GM19463 (cell line): ENCODE results near the gene SCAPER.

ENCODE experiments used
- ATAC-seq: cut with Tn5 transposase; IDR thresholded peaks from one replicate; pipeline ENCODE4 v1.9.1; 2021; ENCODE audit warnings: mild to moderate bottlenecking, moderate library complexity; ENCODE audit not compliant: unreplicated experiment

Gene SCAPER

DNA sequence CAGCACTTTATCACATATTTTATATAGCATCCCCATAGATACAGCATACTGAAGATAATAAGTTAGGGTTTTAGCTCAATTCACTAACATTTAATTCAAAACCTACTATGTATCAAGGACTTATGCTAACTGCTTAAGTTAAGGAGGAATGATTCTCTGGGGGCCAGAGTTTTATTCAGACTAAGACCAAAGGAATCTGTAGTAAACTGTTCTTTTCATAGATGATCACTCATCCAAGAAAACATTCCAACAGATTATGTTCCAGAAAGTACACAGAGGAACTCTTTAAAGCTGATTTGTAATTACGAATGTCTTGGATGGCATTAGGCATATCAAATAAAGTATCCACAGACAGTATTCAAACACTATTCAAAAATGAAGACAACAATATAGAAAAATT lies 226.4 kb downstream of the SCAPER start:
- no peak for ATAC-seq

DNA sequence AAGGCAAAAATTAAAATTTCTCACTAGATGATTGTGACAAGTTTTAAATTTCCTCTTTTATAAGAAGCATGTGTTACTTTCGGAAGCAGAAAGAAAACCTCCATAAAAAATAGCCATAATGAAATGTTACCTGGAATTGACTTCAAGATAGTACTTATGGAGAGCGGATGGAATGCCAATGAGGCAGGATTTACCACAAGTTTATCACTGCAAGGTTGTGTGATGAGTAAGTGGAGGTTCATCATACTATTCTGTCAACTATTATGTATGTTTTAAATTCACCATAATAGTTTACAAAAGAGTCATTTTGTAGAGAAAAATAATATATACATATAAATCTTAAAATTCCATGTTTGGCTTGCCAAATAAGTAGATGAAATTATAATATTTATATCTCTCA lies 230.3 kb downstream of the SCAPER start:
- ATAC-seq, result no peak

DNA sequence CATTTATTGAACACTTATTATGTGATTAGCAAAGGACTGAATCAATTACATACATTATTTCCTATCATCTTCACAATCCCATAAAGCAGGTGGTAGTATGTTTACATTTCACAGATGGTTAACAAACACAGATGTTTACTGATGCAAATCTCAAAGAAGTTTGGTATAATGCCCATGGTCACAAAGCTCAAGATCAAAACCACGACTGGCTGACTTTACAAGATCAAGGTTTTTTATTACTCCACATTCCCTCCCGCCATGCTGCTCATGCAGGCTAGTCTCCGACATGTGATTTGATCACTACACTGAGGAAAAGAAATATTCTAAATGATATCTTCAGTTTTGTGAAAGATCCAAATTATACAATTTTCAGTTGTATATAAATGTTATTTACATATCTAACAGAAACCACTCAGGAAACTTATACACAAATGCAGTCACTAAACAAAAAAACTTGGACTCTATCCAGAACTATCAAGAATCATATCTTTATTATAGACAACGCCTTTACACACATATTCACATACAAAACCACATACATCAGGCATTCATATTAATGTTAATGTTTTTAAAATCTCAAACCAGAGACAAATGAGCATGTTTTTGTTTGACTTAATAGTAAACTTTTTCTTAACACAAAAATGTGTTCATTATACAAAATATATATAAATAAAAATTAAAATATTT lies 235.5 kb downstream of the SCAPER start:
- ATAC-seq, result no peak

DNA sequence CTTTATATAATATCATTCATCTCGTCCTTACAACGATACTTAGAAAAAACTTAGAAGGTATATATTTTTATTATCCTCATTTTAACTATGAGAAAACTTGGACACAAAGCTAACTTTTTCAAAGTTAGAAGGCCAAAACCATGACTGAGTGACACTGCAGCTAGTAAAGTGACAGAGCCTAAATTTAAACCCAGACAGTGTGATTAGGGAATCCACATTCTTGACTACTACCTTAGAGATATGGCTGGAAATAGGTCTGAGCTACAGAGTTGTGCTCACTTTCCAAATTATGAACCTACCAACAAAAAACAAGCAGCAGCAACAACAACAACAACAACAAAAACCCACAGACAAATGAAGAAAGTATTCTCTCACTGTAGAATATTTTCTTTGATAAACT lies 236.2 kb downstream of the SCAPER start:
- ATAC-seq, result no peak

DNA sequence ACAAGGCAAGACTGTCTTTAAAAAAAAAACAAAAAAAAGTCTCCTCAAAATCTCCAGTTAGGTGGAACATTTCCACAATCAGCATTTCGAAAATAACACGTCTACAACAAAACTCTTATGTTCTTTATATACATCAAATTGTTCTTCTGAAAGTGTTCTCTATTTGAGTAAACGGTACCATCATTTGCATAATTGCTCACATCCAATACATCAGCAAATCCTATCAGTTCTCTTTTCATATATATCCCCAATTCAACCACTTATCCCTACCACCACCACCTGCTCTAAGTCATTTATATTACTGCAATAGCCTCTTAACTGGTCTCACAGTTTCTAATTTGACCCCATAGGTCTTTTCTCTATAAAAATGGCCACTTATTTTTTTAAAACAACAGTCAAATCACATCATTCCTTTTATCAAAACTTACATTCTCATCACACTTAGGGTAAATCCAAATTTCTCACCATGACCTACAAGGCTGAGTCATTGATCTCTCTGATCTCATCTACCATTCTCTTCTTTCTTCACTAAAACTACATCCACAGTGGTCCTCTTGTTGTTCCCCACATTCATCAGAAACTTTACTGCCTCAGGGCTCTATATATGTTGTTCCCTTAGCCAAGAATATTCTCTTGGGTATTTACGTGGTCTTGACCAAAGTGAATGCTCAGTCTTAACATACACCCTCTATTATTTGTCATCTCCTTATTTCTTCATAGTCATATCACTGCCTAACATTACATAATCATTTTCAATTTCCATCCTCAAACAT lies 237.0 kb downstream of the SCAPER start:
- ATAC-seq, result no peak

DNA sequence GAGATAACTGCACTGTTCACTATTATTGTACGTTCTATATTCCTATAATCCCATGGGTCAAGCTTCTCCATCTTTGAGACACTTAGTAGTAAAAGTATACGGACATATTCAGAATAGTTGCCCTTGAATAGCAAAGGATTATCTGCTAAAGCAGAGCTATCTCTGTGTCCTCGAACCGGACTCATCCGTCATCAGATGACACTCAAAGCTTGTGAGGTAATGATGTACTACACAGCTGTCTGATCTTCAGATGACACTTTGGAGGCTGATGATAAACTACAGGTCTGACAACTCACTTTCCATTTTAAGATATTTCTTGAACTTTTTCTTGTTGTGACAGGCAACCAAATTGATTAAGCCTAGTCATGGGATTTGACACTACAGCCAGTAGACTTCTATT lies 240.2 kb downstream of the SCAPER start:
- ATAC-seq, result no peak

DNA sequence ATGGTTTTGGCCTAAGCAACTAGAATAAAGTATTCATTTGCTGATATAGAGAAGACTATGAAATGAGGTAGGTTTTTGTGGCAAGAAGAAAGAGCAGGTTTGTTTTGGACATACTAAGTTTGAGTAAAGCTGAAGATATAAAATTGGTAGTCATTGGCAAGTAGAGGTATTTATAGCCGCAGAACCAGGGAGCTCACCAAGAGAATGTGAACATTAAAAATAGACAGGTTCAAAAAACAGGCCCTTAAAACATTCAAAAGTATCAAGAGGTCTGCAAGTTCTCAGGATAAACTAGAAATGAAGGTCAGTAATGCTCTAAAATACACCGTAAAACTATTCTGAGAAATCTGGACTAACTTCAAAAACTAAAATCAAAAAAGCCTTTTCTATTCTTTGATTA lies 240.7 kb downstream of the SCAPER start:
- no peak for ATAC-seq

DNA sequence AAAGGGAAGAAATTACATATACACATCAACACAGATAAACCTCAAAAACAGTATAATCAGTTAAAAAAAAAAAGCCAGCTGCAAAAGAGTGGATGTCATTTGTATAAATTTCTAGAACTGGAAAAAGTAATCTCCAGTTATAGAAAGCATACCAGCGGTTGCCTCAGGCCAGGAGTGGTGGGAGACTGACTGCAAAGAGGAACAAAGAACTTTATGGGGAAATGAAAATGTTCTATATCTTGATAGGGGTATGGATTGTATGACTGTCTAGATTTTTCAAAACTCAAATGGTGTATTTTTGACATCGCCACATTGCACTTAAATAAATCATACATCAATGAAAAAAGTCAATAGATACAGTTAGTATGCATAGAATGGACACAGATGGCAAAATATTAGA lies 241.6 kb downstream of the SCAPER start:
- no peak for ATAC-seq

DNA sequence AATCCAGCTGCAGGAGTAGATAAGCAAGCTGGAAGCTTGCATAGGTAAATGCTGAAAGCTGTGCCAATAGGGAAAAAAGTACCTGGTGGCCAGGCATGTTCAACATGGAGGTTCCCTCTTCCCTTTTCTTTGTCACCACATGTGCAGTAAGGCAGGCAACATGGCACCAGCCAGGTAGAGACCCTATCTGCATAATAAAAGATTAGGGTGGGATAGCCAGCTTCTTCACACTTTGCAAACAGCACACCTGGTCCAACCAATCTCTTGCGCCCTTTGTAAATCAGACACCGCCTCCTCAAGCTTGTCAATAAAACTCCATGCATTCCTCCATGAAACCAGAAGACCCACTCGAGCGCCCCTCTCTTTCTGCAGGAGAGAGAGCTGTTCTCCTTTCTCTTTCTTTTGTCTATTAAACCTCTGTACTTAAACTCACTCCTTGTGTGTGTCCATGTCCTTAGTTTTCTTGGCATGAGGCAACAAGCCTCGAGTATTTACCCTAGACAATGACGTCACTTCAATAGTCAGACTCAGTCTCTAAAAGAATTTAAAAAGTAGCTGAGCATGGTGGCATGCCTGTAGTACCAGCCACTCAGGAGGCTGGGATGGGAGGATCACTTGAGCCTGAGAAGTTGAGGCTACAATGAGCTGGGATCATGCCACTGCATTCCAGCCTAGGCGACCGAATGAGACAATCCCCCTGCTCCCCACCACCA lies 256.3 kb downstream of the SCAPER start:
- no peak for ATAC-seq

DNA sequence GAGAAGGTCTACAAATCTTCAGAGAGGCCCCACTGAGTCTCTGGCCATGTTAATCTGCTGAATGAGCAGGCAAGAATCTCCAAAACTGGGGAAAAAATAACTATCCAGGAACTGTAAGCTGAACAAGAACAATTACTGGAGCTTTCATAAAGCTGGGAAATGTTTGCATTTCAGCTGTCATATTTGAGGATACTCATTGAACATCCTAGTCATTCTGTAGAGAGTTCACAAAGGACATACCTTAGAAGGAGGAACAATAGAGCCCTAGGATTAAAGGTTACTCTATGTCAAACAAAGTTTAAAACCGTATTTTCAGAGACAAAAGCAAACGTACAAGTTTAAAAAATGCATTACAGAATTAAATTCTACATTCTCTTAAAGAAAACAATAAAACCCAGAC lies 257.5 kb downstream of the SCAPER start:
- ATAC-seq, result no peak

DNA sequence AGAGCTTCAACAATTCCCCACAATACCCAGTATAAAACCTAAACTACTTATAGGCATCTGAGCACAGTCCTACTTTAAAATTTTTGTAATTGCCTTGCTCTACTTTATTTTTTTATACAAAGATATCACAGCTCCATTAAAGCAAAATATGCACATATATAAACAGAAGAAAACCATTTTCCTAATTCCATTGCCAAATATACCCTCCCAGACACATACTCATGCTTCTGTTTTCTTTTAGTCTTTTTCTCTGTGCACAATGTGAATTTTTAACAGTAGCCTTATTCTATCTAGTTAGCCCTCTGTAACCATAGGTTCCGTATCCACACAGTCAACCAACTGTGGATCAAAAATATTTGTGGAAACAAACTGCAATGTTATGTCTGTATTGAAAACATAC lies 260.5 kb downstream of the SCAPER start:
- ATAC-seq, result no peak

DNA sequence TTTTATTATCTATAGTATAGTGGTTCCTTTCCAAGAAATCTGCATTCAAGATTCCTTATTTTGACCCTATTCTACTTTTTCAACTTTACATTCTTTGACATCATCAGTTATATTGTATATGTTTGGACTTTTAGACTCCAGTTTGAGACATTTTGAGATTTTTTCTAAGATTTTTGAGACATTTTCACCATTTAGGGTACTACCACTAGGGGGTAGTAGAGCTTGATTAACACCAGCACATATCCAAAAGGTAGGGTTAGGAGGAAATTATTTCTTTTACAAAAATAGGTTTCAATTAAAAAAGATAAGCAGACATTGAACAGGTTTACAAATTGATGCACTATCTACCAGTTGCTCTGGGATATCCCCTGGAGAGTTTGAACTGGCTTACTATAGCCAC lies 262.5 kb downstream of the SCAPER start:
- no peak for ATAC-seq

DNA sequence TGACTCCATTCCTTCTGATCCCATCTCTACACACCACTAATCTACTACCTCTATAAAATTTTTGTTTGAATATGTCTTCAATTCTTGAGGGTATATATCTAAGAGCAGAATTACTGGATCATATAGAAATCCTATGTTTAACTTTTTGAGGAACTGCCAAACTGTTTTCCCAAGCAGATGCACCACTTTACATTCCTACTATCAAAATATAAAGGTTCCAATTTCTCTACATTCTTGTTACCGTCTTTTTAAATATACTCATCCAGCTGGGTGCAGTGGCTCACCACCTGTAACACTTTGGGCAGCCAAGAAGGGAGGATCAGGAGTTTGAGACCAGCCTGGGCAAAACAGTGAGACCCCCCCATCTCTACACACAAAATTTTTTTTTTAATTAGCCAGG lies 268.0 kb downstream of the SCAPER start:
- no peak for ATAC-seq

DNA sequence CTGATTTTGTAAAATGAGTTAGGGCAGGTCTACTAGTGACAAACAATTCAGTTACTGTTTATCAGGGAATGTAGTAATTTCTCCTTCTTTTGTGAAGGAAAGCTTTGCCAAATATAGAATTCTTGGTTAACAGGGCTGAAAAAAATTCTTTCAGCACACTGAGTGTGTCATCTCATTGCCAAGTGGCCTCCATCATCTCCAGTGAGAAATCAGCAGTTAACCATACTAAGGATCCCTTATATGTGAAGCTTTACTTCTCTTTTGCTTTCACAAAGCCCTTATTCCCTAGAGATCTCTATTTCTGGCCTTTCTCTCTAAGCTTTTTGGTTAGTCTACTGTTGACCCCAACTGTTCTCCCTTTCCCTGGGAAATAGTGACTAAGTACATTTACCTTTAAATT lies 269.1 kb downstream of the SCAPER start:
- no peak for ATAC-seq

DNA sequence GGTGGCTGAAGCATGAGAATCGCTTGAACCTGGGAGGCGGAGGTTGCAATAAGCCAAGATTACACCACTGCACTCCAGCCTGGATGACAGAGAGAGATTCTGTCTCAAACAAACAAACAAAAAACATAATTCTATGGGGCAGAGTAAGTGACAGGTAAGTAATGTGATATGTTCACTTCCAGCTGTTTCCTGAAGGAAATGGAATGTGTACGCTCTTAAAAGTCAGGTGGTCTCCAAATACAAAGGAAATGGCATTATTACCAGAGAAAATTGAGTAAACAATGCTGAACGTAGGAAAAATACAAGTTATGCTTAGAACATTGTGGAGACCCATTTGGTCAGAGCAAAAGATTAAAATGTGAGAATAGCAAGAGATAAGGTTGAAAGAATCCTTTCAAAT lies 278.5 kb downstream of the SCAPER start:
- ATAC-seq, result no peak

DNA sequence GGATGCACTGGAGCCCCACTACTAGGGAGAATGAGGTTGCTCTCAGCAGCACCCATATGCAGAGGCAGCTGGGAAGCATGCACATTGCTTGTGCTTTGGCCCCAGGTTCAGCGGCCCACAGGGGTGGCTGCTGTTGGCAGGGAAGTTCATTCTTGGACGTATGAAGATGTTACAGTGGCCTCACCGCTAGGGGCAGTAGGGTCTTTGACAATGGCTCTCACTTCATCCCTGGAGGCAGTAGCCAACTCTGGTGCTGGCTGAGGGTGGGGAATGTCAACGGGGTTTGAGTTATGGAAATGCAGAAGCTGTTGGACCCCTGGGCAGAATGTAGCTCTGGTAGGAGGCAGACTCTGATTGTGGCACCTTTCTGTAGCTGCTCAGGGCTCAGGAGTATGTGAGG lies 279.9 kb downstream of the SCAPER start:
- no peak for ATAC-seq

DNA sequence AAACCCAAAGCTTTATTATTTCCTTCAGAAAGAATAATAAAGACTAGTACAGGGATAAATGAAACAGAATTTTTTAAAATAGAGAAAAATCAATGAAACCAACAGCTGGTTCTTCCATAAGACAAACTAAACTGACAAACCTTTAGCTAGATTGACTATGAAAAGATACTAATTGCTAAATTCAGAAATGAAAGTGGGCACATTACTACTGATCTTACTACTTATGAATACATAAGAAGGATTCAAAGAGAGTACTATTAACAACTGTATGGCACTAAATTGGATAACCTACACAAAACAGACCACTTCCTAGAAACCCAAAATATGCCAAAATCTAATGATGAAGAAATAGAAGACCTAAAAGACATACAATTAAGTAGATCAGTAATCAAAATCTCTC lies 290.4 kb downstream of the SCAPER start:
- no peak for ATAC-seq

DNA sequence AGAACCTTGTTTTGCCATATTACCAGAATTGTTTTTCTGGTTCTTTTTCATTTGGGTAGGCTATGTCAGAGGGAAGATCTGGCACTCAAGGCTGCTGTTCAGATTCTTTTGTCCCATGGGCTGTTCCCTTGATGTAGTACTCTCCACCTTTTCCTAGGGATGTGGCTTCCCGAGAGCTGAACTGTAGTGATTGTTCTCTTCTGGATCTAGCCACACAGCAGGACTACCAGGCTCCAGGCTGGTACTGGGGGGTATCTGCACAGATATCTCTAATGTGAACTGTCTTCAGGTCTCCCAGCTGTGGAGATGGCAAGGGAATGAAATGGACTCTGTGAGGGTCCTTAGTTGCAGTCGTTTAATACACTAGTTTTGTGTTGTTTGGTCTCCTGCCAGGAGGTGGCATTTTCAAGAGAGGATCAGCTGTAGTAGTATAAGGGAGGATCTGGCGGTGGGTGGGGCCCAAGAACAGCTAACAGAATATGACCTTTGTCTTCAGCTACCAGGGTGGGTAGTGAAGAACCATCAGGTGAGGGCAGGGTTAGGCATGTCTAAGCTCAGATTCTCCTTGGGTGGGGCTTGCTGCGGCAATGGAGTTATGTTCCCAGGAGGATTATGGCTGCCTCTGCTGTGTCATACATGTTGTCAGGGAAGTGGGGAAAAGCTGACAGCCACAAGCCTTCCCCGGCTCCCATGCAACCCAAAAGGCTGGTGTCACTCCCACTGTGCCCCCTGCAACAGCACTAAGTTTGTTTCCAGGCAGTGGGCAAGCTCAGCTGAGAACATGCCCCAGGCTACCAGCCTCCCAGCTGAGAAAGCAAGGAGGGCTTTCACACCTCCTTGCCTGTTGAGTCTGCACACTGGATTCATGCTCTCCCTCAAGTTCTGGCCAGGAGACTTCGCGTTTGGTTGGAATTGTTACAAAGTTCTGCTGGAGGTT lies 316.1 kb downstream of the SCAPER start:
- ATAC-seq, result no peak

DNA sequence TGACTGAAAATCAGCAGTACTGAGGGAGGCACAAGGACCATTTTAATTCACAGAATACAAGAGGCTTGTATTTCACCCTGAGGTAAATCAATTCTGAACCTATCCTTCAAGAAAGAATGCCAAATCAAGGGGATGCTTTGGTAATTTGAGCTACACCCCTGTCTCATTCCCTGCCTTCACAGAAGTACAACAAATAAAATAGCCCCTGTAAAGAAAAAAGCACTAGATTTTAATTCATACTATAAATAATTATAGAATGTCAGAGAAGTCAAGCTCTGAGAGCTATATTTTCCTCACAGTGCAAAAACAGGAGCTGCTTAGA lies 319.6 kb downstream of the SCAPER start:
- no peak for ATAC-seq

DNA sequence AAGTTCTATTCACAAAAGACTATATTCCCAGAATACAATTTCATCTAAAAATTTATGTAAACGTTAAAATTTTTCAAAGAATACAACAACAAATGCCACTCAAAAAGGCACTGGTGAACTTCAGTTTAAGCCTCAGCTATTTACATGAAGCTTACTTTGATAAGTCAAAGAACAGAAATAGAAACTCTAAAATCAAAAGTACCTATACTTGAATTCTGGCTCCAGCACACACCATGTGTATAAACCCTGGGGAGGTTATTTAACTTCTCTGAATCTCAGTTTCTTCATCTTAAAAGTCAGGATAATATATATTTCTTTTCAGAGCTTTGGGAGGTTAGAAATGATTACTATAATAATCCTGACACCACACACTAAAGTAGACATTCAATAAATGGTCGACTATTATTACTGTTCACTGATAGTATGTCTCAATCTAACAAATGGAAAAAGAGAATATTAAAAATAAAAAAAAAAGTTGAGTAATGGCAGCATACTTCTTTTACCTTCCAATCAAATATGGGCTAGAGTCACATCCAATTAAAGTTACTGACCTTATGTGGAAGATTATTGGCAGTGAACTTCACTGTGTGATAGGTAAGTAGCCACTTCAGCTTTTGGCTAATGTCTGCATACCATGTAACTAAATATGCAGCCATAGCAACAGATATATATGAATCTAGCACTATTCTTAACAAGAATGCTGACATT lies 320.1 kb downstream of the SCAPER start:
- ATAC-seq, result no peak

DNA sequence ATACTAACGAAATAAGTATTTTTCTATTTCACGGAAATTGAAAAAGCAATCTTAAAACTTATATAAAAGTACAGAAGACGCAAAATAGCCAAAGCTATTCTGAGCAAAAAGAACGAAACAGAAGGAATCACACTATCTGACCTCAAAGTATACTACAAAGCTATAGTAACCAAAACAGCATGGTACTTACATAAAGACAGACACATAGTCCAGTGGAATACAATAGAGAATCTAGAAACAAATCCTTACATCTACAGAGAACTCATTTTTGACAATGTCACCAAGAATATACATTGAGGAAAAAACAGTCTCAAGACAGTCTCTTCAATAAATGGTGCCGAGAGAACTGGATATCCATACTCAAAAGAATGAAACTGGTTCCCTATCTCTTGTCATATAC lies 322.6 kb downstream of the SCAPER start:
- ATAC-seq, result no peak
